Measurements from ENCODE around the gene MXD4.

The MXD4 gene

DNA sequence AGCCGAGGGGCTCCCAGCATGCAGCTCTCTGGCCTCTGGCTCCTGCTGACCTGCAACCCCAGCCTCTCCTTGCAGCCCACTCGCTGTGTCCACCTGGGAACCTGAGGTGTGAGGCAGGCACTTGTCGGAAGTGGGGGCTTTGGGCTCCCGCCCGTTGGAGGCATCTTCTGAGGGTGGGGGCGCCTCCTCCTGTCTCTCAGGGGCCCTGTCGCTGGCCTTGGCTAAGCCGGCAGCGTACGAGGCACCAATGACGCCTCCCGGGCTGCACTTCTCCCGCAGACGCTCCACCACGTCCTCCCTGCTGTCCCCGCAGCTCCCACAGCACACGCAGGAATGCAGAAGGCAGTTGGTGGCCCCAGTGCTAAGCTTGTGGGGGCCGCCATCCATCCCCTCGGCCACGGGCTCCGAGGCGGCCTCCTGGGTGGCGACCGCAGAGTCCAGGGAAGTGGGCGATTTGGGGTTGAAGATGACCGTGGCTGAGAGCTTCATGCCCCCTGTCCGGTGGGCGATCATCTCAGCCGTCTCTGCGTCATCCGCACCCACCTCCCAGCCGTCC is 42.5 kb upstream of the MXD4 start:
- TF ChIP-seq YY1 (IDR thresholded peaks at IDR 0.05; ENCODE audit: low read depth) (no peak), EGR1 (IDR thresholded peaks at IDR 0.05) (no peak), ZBTB7A (IDR thresholded peaks at IDR 0.05; ENCODE audit: low read depth) (no peak), NFIC (IDR thresholded peaks at IDR 0.05) (no peak), CREB1 (IDR thresholded peaks at IDR 0.05; ENCODE audit: low read depth) (no peak), FOXM1 (IDR thresholded peaks at IDR 0.05; ENCODE audit: borderline replicate concordance, low read depth) (no peak), TCF12 (IDR thresholded peaks at IDR 0.05; ENCODE audit: low read depth) (no peak), EP300 (IDR thresholded peaks at IDR 0.05; ENCODE audit: borderline replicate concordance) (no peak), TEAD4 (IDR thresholded peaks at IDR 0.05) (no peak), CEBPB (IDR thresholded peaks at IDR 0.05) (no peak), RAD21 (IDR thresholded peaks at IDR 0.05; ENCODE audit: low read depth) (no peak), TAF1 (IDR thresholded peaks at IDR 0.05; ENCODE audit: low read depth) (no peak)
- TF ChIP-seq, protein P1, sequence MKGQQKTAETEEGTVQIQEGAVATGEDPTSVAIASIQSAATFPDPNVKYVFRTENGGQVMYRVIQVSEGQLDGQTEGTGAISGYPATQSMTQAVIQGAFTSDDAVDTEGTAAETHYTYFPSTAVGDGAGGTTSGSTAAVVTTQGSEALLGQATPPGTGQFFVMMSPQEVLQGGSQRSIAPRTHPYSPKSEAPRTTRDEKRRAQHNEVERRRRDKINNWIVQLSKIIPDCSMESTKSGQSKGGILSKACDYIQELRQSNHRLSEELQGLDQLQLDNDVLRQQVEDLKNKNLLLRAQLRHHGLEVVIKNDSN (IDR thresholded peaks at IDR 0.05) = no peak
- TF ChIP-seq, protein P2, sequence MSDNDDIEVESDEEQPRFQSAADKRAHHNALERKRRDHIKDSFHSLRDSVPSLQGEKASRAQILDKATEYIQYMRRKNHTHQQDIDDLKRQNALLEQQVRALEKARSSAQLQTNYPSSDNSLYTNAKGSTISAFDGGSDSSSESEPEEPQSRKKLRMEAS (IDR thresholded peaks at IDR 0.05) = no peak
- TF ChIP-seq, protein P3, sequence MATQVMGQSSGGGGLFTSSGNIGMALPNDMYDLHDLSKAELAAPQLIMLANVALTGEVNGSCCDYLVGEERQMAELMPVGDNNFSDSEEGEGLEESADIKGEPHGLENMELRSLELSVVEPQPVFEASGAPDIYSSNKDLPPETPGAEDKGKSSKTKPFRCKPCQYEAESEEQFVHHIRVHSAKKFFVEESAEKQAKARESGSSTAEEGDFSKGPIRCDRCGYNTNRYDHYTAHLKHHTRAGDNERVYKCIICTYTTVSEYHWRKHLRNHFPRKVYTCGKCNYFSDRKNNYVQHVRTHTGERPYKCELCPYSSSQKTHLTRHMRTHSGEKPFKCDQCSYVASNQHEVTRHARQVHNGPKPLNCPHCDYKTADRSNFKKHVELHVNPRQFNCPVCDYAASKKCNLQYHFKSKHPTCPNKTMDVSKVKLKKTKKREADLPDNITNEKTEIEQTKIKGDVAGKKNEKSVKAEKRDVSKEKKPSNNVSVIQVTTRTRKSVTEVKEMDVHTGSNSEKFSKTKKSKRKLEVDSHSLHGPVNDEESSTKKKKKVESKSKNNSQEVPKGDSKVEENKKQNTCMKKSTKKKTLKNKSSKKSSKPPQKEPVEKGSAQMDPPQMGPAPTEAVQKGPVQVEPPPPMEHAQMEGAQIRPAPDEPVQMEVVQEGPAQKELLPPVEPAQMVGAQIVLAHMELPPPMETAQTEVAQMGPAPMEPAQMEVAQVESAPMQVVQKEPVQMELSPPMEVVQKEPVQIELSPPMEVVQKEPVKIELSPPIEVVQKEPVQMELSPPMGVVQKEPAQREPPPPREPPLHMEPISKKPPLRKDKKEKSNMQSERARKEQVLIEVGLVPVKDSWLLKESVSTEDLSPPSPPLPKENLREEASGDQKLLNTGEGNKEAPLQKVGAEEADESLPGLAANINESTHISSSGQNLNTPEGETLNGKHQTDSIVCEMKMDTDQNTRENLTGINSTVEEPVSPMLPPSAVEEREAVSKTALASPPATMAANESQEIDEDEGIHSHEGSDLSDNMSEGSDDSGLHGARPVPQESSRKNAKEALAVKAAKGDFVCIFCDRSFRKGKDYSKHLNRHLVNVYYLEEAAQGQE (IDR thresholded peaks at IDR 0.05; ENCODE audit: low read depth) = no peak

DNA sequence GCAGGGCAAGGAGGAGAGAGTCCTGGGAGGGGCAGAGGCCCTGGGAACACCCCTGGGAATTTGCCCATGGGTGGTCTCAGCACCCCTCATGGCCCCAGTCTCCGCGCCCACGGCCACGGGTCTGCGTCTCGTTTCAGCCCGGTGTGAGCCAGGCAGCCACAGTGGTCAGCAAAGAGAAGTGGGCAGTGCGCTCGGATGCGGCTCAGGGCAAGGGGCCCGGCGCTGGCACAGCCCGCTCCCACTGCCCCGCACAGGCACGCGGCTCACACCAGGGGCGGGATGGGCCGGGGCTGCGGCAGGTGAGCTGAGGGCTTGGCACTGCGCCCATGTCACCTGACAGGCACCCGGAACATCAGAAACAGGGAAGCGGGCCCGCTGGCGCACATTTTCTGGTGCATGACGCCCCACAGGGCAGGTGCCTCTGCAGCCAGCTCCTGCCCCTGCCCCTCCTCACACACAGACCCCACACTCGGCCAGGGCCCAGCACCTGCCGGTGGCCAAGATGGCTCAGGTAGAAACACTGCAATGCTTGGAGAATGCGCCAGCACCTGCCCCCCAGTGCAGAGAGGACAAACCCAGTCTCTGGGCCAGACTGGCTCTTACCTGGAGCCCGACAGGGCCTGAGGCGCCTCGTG is 41.9 kb upstream of the MXD4 start:
- TF ChIP-seq, protein P2 (IDR thresholded peaks at IDR 0.05) = no peak
- TF ChIP-seq, protein P3 (IDR thresholded peaks at IDR 0.05; ENCODE audit: low read depth) = no peak
- TF ChIP-seq CEBPB (IDR thresholded peaks at IDR 0.05) = no peak
- no peak for TF ChIP-seq TEAD4 (IDR thresholded peaks at IDR 0.05)
- no peak for TF ChIP-seq YY1 (IDR thresholded peaks at IDR 0.05; ENCODE audit: low read depth)
- no peak for TF ChIP-seq FOXM1 (IDR thresholded peaks at IDR 0.05; ENCODE audit: borderline replicate concordance, low read depth)
- no peak for TF ChIP-seq TAF1 (IDR thresholded peaks at IDR 0.05; ENCODE audit: low read depth)
- TF ChIP-seq, protein P1 (IDR thresholded peaks at IDR 0.05) = no peak
- TF ChIP-seq RAD21 (IDR thresholded peaks at IDR 0.05; ENCODE audit: low read depth) = no peak
- TF ChIP-seq NFIC (IDR thresholded peaks at IDR 0.05) = no peak
- no peak for TF ChIP-seq EGR1 (IDR thresholded peaks at IDR 0.05)
- no peak for TF ChIP-seq ZBTB7A (IDR thresholded peaks at IDR 0.05; ENCODE audit: low read depth)

DNA sequence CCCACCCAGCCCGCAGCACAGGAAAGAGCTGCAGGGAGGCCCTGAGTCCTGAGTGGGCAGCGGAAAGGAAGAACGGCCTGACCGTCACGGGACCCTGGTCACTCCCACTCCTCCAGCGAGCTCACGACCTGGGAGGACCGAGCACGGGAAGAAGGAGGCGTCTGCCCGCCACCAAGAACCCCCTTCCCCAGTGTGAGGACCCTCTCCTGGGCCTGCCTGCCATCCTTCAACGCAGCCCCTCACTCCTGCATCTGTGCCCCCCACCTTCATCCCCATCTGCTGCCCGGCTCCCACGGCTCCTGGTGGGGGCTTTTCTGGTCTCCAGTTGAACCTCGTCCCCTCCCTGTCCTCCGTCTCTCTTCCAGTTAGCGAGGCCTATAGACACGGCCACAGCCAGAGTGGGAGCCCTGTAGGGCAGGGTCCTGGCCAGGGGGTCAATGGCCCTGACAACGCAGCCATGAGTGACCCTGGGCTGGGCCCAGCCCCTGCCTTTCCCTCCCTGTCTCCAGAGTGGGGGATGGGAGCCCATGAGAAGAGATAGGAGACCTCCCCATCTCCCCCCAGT is 41.3 kb upstream of the MXD4 start:
- TF ChIP-seq CREB1 (IDR thresholded peaks at IDR 0.05; ENCODE audit: low read depth) (no peak), TEAD4 (IDR thresholded peaks at IDR 0.05) (no peak), CEBPB (IDR thresholded peaks at IDR 0.05) (no peak), YY1 (IDR thresholded peaks at IDR 0.05; ENCODE audit: low read depth) (no peak), RAD21 (IDR thresholded peaks at IDR 0.05; ENCODE audit: low read depth) (no peak), EP300 (IDR thresholded peaks at IDR 0.05; ENCODE audit: borderline replicate concordance) (no peak), TCF12 (IDR thresholded peaks at IDR 0.05; ENCODE audit: low read depth) (no peak), NFIC (IDR thresholded peaks at IDR 0.05) (no peak), EGR1 (IDR thresholded peaks at IDR 0.05) (no peak), ZBTB7A (IDR thresholded peaks at IDR 0.05; ENCODE audit: low read depth) (no peak), TAF1 (IDR thresholded peaks at IDR 0.05; ENCODE audit: low read depth) (no peak), FOXM1 (IDR thresholded peaks at IDR 0.05; ENCODE audit: borderline replicate concordance, low read depth) (no peak)
- TF ChIP-seq, protein P1 (IDR thresholded peaks at IDR 0.05) = no peak
- TF ChIP-seq, protein P3 (IDR thresholded peaks at IDR 0.05; ENCODE audit: low read depth) = no peak
- TF ChIP-seq, protein P2 (IDR thresholded peaks at IDR 0.05) = no peak

Data from Ishikawa (cell line).